ACHN (cell line): Measurements from ENCODE around the gene C22orf39.
"Not testable (repeated sequence)": the region's sequence is repeated elsewhere in the genome, so short reads cannot be mapped to it uniquely, and the experiment has no call there.

Source experiments
- DNase-seq: peaks from one replicate; pipeline ENCODE4 v3.0.0-alpha.2; 2015
- in situ Hi-C: cut with HindIII; loops from 2 replicates; pipeline ENCODE4 v1.10.0; 2017; ENCODE audit warnings: low sequenced_read_pairs, low pct_ligation_motif_present, low pct_unique_long_range_greater_than_20kb

The C22orf39 gene

DNA sequence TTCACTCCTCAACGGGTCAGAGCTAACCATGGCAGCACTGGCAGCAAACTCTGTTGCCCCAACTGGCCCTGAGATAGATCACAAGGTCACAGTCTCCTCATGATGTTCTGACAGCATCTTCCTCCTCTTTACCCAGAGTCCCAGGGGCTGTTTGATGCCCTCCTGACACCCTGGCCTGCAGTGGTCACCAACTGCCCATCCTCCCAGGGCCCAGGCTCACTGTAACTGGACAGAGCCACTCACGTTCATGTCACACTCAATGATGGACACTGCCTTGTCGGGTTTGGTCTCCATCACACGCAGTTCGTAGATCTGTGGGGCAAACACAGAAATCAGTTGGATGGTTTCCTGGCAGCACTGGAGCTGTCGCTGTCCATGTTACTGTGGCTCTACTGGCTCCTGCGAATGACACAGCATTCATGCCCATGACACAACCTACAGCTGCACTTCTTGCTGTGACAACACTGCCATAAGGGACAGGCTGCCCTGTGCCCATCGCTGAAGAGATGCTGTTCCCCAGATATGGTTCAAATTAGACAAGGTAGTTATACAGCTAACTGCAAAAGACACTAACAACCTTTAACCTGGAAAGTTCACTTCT is 10.4 kb upstream of the C22orf39 start:
- in situ Hi-C loops = no loop called here
- DNase-seq = no peak

DNA sequence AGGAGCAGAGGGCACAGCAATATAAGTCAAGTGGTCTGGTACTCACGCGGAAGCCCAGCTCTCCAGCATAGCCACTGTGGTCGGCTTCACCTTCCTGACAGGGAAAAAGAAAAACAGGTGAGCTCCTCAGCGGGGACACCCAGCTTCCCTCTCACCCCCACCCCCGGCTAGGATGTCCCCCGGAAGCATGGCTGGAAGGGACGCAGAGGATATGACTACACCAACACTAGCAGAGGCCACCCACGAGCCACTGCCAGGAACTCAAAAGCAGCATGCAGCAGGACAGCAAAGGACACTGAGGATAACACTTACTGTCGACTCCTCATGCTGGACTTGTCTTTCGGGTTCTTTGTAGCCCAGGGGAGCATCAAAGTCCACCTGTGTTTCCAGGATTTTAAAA is 9.0 kb upstream of the C22orf39 start:
- in situ Hi-C loops = no loop called here
- DNase-seq = no peak

DNA sequence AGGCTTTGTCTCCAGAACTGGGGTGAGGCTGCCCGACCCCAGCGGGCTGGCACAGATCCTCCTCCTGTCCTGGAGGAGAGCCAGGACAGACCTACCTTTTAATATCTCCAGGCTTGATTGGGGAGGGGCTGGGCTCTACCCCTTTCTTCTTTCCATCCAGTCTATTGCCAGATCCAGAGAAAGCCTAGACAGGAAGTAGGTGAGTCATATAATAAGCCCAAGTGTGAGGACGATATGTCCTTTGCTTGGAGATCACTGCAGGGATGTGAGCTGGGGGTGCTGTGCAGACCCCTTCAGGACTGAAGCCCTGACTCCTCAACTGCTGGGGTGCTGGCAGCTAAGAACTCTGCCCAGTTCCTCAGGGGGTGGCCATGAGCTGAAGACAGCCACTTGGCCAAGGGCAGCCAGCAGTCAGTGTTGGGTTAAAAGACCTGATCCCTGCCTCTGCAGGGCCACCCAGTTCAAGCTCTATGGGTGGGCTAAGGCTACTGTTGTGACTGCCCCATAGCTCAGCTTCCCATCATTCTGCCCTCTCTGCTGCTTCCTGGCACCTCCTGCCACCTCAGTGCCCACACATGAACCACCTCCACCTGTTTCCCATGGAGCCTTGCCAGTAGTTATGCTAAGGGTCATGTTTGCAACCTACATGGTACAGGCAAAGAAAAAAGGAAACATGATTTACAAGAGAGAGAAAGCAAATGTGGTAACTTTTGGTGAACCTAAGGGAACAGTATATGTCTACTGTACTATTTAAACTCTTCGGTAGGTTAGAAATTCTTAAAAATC is 8.3 kb upstream of the C22orf39 start:
- in situ Hi-C loops = no loop called here
- no peak for DNase-seq

- no peak for DNase-seq
- in situ Hi-C loops = no loop called here
Measured at GRCh38 chr22:19455033-19455432, 7.5 kb upstream of the C22orf39 start.

GRCh38 chr22:19454156-19454555 is 6.6 kb upstream of the C22orf39 start:
- DNase-seq = no peak

DNA sequence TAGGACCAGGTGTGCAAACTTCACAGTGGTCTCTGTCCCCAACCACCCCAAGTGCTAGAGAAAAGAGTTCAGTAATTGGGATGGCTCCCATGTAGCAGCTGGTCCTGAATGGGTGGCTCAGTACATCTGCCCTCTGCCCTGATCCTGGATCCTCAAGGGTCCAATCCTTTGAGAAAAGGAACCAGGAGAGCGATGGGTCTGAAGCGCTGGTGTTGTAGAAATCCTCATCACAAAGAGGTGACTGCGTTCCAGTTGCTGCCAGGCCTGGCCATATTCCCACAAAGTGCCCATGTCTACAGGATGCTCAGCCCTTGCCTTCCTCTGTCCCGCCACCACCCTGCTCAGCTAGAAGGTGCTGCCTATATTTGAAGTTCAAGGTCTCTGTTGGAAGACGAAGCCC is 6.2 kb upstream of the C22orf39 start:
- DNase-seq = no peak
- in situ Hi-C loops = no loop called here

More at GRCh38 chr22:19454156-19454555, 6.6 kb upstream of the C22orf39 start:
- in situ Hi-C loops = no loop called here

DNA sequence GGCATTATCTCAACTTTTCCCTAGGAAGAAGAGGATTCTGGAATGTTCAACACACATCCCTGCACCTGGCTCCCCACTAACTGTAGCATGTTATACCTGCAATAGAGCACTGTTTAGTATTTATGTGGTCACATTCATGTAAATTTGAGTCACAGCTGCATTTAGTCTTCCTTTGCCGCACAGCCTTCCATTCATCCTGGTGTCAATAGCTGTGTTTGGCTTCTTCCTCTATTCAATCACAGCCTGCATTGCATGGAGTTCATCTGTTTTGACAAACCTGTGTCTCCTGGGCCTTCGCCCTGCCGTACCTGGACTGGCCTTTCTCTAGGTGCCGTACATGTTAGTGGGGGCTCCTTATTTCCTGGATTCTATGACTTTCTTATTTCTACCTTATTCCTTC is 4.1 kb upstream of the C22orf39 start:
- in situ Hi-C loops = no loop called here

GRCh38 chr22:19450363-19451175 is 3.1 kb upstream of the C22orf39 start:
- in situ Hi-C loops = no loop called here
- DNase-seq = no peak

More for the DNA sequence above, 4.1 kb upstream of the C22orf39 start:
- DNase-seq = no peak

GRCh38 chr22:19449422-19449767 is 1.9 kb upstream of the C22orf39 start:
- in situ Hi-C loops = no loop called here
- no peak for DNase-seq

GRCh38 chr22:19448739-19449421 is 1.4 kb upstream of the C22orf39 start:
- in situ Hi-C loops = no loop called here
- no peak for DNase-seq

GRCh38 chr22:19448076-19448607 is 631 bp upstream of the C22orf39 start:
- in situ Hi-C loops = no loop called here
- DNase-seq = peak; percentile 59

DNA sequence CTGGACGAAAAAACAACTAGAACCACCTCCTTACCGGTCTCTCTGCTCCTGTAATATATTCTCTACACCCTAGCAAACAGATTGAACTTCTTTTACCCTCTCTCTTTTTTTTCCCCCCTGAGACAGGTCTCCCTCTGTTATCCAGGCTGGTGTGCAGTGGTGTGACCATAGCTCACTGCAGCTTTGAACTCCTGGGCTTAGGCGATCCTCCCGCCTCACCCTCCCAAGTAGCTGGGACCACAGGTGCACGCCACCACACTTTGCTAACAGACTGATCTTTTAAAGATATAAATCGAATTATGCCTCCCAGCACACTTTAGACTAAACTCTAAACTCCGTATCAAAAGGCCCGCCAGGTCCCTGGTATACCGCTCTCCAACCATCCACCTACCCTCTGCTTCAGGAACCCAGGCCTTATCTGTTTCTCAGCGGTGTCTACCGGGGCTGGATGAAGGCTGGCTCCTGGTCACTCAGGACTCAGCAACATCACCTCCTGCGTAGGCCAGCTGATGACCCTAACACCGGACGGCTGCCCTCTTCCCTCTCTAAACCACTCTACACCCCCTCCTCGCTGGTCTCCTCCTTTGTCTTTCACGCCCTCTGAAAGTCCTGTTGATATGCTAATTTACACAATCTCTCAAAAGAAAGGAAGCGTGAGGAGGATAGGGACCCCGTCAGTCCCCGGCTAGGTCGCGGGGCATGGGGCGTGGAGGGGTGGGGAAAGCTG is 745 bp downstream of the C22orf39 start:
- in situ Hi-C loops = no loop called here
- DNase-seq = no peak

GRCh38 chr22:19445279-19445982 is 2.1 kb downstream of the C22orf39 start:
- in situ Hi-C loops, DNase-seq: not testable (repeated sequence)

- in situ Hi-C loops = no loop called here
- no peak for DNase-seq
Measured at GRCh38 chr22:19443544-19444211, 3.8 kb downstream of the C22orf39 start.

DNA sequence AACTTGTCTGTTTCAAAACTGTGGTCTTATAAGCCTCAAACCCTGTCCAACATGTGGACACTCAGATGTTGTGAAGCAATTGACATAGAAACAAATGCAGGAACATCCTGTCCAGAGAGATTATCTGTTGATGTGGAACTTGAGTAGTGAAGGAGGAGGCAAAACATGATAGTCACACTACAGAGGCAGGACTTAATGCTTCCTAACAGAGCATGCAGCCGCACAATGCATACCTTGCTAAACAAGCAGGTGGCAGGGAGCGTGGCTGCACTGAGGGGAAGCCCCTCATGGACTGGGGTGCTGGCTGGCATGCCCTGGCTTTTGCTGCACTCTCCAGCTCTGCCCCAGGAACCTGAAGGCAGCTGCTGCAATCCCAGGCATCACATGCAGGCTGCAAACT is 5.3 kb downstream of the C22orf39 start:
- in situ Hi-C loops = no loop called here
- DNase-seq = no peak

- in situ Hi-C loops = no loop called here
- no peak for DNase-seq
Measured at GRCh38 chr22:19440411-19441195, 6.9 kb downstream of the C22orf39 start.
